NCI-H187 treated with DMSO at 0.1 percent for 48 hours (cell line): Measurements from ENCODE around the gene HIF1A.
"Not testable (repeated sequence)": the region's sequence is repeated elsewhere in the genome, so short reads cannot be mapped to it uniquely, and the experiment has no call there.

Experiments
- DNase-seq: peaks from one replicate; lab custom pipeline; 2025; lab: John Stamatoyannopoulos, UW

The HIF1A gene

DNA sequence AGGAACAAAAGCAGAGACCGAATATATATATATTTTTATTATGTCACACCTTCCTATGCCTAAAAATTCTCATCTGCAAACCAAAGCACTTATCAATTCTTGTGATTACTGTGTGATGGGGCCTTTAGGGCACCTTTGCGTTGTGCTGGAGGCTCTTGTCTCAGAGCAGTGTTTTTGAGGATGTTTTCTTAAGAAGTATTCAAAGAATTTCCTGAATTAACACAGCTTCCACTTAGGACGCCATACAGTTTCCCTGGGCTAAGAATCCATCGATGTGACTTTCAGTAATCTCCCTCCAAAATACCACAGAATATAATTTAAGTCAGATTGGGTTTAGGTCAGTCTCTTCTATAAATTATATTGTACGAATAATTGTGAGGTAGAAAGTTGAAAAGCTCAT, 22.0 kb upstream of the HIF1A start:
- DNase-seq: no peak

DNA sequence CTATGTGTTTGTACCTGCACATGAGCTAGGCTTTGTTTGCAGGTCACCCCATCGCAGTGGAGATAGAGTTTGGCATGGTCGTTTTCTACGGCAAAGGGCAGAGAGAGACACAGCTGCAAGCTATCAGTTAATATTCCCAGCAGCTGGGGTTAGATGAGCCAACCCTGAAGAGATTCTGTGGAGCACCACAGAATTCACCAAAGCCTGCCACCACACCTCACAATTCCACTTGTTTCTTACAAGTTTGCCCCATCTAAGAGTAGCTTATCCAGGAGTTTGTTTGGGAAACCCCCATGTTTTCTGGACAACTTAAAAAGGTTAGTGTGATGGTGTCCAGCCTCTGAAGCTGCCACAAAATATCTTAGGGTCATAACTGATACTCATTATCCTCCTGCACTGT, 20.0 kb upstream of the HIF1A start:
- DNase-seq: no peak

DNA sequence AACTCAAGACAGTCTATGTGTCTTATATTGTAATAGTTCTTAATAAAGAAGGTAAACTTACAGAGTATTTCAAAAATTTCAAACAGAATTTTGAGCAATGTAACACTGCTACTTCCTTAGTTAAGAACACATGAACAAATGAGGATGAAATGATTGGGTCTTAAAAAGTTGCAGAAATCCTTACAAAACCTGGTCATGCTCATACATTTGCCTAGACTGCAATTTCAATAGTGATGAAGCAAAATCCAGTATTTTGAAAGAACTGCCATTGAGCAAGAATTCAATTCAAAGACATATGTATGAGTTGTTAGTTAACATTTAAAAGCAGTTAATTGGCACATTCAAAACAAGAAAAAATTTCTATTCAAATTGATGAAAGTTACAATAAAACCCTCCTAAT, 17.8 kb upstream of the HIF1A start:
- DNase-seq: no peak

DNA sequence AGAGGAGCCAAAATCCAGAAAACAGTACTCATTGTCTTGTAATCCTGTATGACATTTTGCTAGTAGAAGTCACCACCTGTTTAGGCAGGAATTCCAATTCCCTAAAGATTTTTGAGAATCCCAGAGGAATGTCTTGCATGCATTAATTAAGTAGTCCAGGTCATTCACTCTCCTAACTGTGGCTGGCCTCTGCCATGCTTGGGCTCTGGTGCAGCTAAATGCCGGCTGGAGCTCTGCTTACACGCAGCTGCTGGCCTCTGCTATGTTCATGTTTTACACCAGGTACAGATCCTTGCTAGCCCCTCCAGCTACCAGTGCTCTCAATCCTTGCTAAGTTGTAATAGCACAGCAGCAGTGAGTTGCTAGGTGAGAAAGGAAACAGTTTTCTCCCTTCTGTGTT, 16.3 kb upstream of the HIF1A start:
- no peak for DNase-seq

DNA sequence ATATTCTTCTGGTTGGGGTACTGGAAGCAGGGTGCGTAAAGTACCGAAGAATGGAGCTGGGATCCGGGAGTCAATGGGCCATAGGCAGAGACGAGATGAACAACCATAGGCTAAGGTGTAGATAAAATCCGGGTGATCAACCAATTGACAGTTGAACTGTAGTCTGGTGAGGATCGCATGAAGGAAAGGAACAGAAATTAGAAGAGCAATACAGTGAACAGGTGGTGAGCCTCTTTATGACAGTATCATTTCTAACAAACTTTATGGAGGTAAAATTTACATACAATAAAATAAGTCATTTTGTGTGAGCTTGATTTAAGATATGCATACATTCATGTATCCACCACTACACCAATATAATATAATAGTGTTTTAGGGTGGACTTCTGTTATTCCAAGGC, 13.9 kb upstream of the HIF1A start:
- no peak for DNase-seq

DNA sequence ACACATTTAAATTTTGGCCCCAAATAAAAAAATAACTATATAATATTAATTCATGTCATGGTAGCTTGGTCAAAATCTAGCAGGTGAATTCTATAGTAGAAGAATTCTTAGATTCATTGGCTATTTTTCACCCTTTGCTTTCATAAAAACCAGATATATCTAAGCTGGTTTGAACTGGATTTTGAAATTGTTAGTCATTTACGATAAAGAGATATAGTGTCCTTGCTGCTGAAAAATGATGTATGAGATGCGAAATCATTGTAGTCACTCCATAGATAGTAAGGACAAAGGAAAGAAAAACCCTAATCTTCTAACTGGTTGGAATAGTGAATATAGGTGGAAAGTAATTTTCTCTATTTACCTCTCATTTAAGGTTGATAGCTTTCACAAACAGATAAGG, 12.2 kb upstream of the HIF1A start:
- DNase-seq: no peak

DNA sequence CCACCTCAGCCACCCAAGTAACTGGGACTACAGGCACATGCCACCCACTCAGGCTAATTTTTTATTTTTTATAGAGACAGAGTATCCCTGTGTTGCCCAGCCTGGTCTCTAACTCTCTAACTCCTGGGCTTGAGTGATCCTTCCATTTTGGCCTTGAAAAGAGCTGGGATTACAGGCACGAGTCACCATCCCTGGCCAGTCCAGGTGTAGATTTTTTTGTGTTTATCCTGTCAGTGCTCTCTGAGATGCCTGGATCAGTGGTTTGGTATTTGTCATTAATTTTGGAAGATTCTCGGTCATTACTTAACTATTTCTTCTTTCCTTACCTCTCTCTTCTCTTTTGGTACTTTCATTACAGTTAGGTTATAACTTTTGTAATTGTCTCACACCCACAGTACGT, 5.3 kb upstream of the HIF1A start:
- DNase-seq: no peak

DNA sequence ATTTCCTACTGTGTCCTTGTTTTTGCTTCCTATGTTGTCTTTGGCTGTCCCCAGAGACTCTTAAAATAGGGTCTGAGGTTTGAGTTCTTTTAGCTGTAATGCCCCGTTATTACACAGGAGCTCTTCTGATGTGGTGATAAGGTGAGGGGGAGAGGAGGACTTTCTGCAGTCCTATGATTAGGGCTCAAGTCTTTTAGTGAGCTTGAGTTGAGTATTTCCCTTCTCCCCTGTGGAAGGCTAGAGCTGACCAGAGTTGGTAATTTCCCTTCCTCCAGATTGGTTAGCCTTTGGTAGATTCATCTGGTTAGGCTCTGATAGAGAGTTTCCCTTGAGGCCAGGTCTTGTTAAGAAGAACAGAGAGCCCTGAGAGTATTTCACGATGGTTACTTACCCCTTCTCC, 4.3 kb upstream of the HIF1A start:
- DNase-seq: no peak

DNA sequence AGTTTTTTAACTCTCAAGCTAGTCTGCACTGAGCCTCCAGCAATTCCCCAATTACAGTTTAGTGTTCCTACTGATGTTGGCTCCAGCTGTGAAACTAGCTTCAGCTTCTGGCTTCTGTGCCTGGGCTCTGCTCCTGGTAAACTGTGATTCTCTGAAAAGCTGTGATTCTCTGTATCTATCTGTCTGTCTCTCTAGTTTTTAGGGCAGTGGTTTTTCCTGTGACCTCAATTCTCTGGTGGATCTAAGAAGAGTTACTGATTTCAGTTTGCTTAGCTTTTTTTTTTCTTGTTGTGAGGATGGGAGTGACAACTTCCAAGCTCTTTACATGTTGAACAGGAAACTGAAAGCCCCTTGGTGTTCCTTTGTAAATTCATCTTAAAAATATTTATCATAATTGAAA, 3.8 kb upstream of the HIF1A start:
- no peak for DNase-seq

DNA sequence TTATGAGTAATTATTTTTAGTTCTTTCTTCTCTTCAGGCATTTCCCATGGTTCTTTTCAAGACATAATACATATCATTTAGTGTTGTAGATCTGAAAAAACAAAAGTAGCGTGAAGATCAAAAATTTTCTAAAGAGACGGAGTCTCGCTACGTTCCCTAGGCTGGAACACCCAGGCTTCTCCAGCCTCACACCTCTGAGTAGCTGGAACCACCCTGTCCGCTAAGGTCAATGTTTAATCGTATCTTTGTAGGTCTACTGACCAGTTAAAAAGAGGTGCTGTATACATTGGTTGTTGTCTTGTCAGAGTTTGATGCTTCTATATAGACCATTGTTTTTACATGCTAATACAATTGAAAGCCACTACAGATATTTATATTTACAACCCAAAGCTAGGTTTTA, 1.3 kb upstream of the HIF1A start:
- DNase-seq: no peak

DNA sequence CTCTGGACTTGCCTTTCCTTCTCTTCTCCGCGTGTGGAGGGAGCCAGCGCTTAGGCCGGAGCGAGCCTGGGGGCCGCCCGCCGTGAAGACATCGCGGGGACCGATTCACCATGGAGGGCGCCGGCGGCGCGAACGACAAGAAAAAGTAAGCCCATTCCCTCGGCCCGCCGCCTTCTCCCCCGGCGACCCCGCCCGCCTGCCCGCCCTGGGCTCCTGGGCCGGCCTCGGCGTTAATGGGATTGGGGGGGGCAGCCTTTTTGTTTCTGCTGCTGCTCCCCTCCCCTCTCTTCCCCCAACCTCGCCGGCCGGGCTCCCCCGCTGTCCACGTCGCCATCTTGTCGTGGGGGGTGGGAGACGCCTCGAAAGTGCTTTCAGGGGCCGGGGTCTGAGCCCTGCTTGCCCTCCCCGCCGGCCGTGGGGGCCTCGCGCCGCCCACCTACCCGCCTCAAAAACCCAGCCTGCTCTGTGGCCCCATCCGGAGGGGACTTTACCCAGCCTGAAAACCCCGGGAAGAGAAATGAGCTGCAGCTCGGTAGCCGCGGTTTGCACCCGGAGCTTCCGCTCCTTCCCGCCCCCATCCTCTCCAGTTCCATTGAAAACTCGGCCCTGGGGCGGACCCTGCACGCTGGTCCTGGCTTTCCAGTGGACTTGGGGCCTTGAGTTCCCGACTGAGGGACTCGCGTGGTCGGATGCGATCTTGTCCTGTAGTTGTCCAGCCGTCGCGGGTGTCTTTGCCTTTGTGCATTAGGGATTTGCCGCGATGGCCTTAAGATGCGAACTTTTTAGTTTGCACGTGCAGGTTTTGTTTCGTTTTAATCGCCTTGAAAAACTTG, 598 bp downstream of the HIF1A start:
- no peak for DNase-seq

DNA sequence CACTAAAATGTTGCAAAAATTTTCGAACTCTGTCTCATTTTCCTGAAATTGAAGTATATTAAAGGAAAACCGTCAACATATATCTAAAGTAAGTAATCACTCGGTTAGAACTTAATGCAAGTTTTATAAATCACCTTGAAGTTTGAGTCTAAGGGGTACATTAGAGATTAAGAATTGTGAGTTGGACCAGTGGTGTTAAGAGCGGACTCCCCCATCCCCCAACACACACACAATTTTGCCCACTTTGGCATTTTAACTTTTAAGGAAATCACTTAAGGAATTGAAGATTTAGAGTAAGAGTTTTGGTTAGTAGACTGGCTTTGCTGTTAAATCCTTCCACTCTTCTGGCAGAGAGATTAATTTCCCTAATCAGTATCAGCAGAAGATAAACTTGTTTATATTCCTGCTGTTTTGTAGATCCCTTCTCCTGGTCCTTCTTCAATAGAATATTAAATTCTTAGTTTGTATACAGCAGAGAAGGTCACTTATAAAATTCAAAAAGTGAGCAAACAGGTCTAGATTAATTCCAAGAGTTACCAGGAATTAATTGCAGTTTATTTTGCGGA, 1.5 kb downstream of the HIF1A start:
- no peak for DNase-seq

DNA sequence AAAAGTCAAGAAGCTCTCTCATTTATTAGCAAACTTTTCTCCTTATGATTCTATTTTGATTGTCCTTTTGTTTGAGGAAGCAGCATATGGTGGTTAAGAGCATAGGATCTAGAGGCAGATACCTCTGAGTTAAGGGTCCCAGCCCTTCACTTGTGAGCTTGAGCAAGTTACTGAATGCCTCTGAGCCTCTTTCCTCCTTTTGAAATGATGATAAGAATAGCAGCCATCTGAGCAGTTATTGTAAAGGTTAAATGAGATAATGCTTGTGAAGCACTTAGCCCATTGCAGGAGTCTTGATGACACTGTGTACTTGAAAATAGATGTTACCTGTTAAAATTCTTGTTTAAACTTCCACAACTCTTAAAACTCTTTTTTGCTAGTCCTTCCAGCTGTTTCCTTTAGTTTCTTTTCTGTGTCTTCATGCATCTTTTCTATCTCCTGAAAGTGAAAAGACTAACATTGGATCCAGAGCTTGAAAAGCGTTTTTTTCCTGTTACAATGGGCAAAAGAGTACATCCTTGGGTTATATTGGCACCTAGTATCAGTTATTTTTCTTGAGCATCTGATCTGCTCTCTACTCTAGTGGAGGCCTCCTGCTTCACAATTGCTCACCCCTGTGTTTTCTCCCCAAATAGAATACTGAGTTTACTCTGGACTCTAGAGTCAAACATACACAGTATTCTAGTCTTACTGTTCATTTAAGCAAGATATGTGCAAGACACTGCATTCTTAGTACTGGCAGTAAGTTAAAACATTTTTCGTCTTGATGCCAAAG, 3.1 kb downstream of the HIF1A start:
- no peak for DNase-seq

DNA sequence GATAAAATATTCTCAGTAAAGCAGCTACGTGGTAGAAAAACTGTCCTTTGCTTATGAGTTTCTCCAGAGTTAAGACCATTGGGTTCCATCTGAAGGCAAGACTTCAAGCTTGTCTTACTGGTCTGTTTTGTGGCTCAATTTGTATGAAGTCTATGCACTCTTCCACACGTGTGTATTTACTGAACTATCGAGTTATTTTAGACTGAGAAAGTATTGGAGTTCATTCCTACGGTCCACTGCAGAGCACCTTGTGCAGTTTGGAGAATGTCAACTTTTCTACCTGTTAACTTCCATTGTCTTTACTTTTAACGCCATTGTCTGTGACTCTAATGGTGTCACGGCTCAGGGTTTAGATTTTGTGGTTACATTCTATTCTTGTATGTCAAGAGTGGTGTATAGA, 3.7 kb downstream of the HIF1A start:
- DNase-seq: no peak

DNA sequence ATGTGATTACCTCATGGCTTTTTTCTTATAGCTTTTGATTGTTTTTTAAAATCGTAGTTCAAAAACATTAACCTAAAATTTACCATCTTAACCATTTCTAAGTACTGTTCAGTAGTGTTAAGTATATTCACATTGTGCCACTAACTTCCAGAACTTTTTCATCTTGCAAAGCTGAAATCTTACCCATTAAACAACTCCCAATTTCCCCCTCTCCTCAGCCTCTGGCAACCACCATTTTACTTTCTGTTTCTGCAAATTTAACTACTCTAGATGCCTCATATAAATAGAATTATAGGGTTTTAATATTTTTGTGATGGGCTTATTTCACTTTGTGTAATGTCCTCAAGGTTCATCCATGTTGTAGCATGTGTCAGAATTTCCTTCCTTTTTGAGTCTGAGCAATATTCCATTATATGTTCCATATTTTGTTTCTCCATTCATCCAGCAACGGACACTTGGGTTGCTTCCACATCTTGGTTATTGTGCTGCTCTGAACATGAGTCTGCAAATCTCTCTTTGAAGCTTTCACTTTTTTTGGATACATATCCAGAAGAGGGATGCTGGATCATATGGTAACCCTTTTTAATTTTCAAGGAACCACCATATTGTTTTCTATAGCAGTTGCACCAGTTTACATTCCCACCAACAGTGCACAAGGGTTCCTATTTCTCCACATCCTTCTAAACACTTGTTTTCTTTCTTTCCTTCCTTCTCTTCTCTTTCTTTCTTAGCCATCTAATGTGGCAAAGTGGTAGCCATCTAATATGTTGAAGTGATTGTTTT, 5.0 kb downstream of the HIF1A start:
- DNase-seq: no peak

DNA sequence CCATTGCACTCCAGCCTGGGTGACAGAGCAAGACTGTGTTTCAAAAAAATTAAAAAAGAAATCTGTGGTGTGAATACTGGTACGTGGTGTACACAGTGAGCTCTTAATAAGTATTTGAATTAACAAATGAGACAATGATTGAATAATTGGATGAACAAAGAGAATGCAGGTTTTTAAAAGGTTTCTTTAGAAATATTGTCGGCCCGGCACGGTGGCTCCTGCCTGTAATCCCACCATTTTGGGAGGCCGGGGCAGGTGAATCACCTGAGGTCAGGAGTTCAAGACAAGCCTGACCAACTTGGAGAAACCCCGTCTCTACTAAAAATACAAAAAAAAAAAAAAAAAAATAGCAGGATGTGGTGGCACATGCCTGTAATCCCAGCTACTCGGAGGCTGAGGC, 6.6 kb downstream of the HIF1A start:
- no peak for DNase-seq

DNA sequence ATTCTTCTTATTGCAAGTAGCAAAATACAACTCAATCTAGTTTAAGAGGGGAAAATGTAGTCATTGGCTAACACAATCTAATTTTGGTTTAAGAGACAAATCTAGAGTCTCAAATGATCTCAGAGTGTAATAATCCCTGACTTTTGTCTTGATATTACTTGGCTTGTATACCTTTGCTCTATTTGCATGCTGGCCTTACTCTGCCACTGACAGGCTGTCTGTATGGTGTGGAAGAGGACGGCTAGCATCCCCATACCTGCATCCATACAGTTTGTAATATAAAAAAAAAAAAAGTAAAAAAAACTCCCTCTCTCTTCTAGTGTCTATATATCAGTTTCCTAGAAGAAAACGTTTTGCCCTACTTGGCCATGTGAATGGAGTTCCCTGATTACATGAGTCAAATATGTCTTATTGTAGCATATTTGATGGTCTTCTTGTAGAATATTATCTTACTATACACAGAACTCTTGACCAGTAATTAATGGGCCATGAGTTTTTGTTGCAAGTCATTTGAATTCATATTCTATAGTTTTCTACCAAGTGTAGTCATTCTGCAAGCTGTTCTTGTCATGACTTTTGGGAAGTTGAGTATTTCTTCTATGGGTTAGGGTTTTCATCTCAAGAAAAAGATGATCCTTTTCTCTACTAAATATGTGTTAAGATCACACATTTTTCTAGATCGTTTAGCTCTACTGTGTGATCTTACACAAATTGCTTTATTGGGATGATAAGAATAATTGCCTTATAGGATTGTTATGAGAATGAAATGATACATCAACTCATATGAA, 8.2 kb downstream of the HIF1A start:
- no peak for DNase-seq

DNA sequence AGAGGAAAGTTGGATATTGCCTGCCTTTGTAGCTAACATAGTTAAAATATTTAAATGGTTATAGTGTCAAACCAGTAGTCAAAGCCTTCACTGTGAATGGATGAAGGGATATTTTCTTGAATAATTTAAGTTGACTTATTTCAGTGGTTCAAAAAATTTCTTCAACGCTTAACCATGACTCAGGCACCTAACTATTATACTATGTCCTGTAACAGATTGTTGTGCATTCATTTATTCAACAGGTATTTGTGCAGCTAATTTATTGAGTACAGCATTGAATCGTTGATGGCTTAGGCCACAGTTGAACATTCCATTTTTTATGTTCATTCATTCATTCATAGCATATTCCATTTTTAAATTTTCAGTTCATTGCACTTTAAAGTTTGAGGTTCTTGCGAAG, 9.2 kb downstream of the HIF1A start:
- no peak for DNase-seq

DNA sequence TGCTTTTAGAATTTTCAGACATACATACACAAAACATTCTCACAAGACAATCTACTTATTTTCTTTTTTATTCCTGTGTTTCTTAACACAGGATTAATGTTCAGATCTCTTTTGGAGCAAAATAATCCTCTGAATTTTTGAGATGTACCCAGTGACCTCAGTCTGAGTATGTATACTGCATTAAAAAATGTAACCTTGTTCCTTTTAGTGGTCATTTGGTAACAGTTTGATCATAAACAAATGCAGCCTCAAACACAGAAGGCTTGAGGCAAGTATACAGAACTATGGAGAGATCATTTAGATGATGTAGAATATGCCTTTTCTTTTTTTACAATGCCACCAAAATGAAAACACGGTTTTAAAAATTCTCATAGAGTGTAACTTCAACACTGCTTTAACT, 9.7 kb downstream of the HIF1A start:
- DNase-seq: no peak

DNA sequence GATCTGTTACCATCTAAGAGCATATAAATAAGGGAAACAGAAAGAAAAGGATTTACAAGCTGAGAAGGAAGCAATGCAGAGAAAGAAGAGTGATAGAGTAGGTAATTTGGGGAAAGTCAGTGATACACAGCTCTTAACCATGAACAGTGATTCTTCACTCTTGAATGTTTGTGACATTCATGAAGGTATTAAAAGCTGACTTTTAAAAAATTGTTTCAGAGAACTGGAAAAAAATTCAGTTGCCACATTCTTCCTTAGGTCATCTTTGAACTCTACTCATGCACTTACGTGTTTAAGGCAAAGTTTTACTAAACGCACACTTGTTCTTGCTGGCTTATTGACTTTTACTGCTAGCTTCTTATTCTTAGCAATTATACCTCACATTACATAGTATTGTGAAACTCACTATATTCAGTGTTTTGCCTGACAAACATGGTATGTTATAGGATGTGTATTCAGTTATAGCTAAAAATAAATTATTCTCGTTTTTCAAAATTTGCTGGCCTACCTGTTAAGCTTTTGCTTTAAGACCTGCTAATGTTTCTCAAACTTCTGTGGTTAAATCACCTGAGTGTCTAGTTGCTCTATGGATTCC, 10.9 kb downstream of the HIF1A start:
- DNase-seq: no peak

DNA sequence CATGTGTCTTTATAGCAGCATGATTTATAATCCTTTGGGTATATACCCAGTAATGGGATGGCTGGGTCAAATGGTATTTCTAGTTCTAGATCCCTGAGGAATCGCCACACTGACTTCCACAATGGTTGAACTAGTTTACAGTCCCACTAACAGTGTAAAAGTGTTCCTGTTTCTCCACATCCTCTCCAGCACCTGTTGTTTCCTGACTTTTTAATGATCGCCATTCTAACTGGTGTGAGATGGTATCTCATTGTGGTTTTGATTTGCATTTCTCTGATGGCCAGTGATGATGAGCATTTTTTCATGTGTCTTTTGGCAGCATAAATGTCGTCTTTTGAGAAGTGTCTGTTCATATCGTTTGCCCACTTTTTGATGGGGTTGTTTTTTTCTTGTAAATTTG, 12.5 kb downstream of the HIF1A start:
- DNase-seq: not testable (repeated sequence)
